AG09309 (cell line): ENCODE data around the gene FGF9.

Experiments used
- DNase-seq: peaks from one replicate; pipeline ENCODE4 v3.0.0-alpha.2; 2010; ENCODE audit warnings: low read depth
- H3K4me3 ChIP-seq: 2 replicates; pipeline ENCODE4 v1.5.1; 2011; ENCODE audit warnings: mild to moderate bottlenecking, low read depth, low read length, moderate library complexity; ENCODE audit not compliant: control insufficient read depth
- CTCF ChIP-seq: IDR thresholded peaks from 2 replicates; pipeline ENCODE4 v1.5.1; 2011; ENCODE audit warnings: mild to moderate bottlenecking, low read depth, low read length, inconsistent platforms; ENCODE audit not compliant: insufficient read depth, control insufficient read depth; ENCODE audit errors: missing control alignments

The FGF9 gene

GRCh38 chr13:21691500-21691899 lies 20.6 kb downstream of the FGF9 start:
- no peak for DNase-seq
- no peak overlapping the region for H3K4me3 ChIP-seq
- no peak for TF ChIP-seq CTCF

GRCh38 chr13:21691928-21692327 lies 21.1 kb downstream of the FGF9 start:
- H3K4me3 ChIP-seq, result no peak overlapping the region
- no peak for TF ChIP-seq CTCF
- DNase-seq, result no peak

GRCh38 chr13:21694831-21695230 lies 24.0 kb downstream of the FGF9 start:
- H3K4me3 ChIP-seq, result no peak overlapping the region
- no peak for DNase-seq
- TF ChIP-seq CTCF, result no peak

GRCh38 chr13:21695546-21695945 lies 24.7 kb downstream of the FGF9 start:
- no peak for DNase-seq
- TF ChIP-seq CTCF, result no peak
- no peak overlapping the region for H3K4me3 ChIP-seq

- no peak overlapping the region for H3K4me3 ChIP-seq
- TF ChIP-seq CTCF, result no peak
- no peak for DNase-seq
Measured at GRCh38 chr13:21696865-21697448, 26.1 kb downstream of the FGF9 start.

- no peak overlapping the region for H3K4me3 ChIP-seq
- no peak for DNase-seq
- no peak for TF ChIP-seq CTCF
Measured at GRCh38 chr13:21698817-21699679, 28.2 kb downstream of the FGF9 start.
